Testis (tissue), 3 donors: ENCODE results near the gene ACSM5. TPM values are rescaled to one million over a fixed set of nuclear protein-coding genes. Genes with fewer than 3 reads are reported as not detected.
"Not testable (repeated sequence)": the region's sequence is repeated elsewhere in the genome, so short reads cannot be mapped to it uniquely, and the experiment has no call there.

Experiments
- DNase-seq: peaks from one replicate; pipeline ENCODE4 v3.0.0-alpha.2; 2019
- H3K27ac ChIP-seq, 2 donors: fragments of 200-600 bp; sonication (generic); one replicate each; pipeline ENCODE4 v1.5.1; 2019
- H3K27me3 ChIP-seq: fragments of 200-600 bp; sonication (generic); one replicate; pipeline ENCODE4 v1.5.1; 2019
- H3K36me3 ChIP-seq: fragments of 200-600 bp; sonication (generic); one replicate; pipeline ENCODE4 v1.5.1; 2017; ENCODE audit warnings: low read depth; ENCODE audit errors: missing control alignments
- H3K4me1 ChIP-seq: fragments of 200-600 bp; sonication (generic); one replicate; pipeline ENCODE4 v1.5.1; 2019
- H3K4me3 ChIP-seq, 2 donors: fragments of 200-600 bp; sonication (generic); one replicate each; pipeline ENCODE4 v1.5.1; 2017 to 2019
- H3K9me3 ChIP-seq: fragments of 200-600 bp; sonication (generic); one replicate; pipeline ENCODE4 v1.5.1; 2017
- POLR2A ChIP-seq: fragments of 450-650 bp; IDR thresholded peaks from one replicate; pipeline ENCODE4 v1.6.1; 2017; ENCODE audit warnings: antibody characterized with exemption, mild to moderate bottlenecking, moderate library complexity
- WGBS, 2 donors: methylation state at CpG; one replicate each; pipeline ENCODE4 v1.1.5; 2018; 5-methylcytosine and 5-hydroxymethylcytosine counted together
- intact Hi-C: fragments of 100-400 bp; cut with DNase I; formaldehyde crosslinking; loops from one replicate; pipeline ENCODE4 v1.15.1; 2023; ENCODE audit warnings: low total_unique reads
- polyA plus RNA-seq: library from polyadenylated mRNA; stranded (reverse); fragments of 350-450 nt; fragmentation: Illumina TruSeq; extraction: RNeasy Lipid Tissue Mini Kit (QIAGEN cat#74804); gene quantifications from one replicate; pipeline ENCODE4 v1.2.3, GENCODE V29; 2014; ENCODE audit warnings: low read depth, low replicate concordance; ENCODE audit not compliant: insufficient read depth
- total RNA-seq, 2 donors: library from RNA; depleted of rRNA; stranded (reverse); fragments of >200 nt; gene quantifications; one replicate each; pipeline ENCODE4 v1.2.3, GENCODE V29; 2016
- TF ChIP-seq, protein P1 (sequence below), 3 experiments: fragments of 450-650 bp in 2 of 3; fragments of 200-600 bp in 1 of 3; sonication (generic) in 1 of 3; IDR thresholded peaks; one replicate each; pipeline ENCODE4 v1.5.1; 2016 to 2019; ENCODE audit warnings: antibody characterized with exemption in 3 of 3, mild to moderate bottlenecking in 2 of 3, moderate library complexity in 1 of 3

The ACSM5 gene
- total and polyA plus RNA-seq, 3 donors from 2014 or later, result 2.4 to 5.6 (median 5.3) TPM

DNA sequence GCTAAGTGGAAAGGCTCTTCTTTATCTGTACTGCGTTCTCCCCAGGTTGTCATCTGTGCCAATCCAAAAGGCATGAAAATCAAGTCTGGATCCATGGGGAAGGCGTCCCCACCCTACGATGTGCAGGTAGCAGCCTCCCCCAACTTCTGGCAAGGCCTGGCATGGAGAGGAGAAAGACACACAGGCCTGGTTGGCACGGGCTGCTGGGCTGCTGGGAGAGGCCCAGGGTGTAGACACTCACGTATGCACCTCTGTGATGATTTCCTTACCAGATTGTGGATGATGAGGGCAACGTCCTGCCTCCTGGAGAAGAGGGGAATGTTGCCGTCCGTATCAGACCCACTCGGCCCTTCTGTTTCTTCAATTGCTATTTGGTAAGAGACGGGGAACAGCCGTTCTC lies 21.6 kb downstream of the ACSM5 start:
- Histone ChIP-seq H3K27ac (no peak overlapping the region), H3K4me1 (no peaks in the 10 kb centered on the region), H3K4me3 (no peak overlapping the region), H3K27me3 (no peaks in the 10 kb centered on the region), H3K36me3 (no peaks in the 10 kb centered on the region), H3K9me3 (no peaks in the 10 kb centered on the region)
- DNase-seq, result no peak
- TF ChIP-seq POLR2A, result no peak
- TF ChIP-seq, protein P1, sequence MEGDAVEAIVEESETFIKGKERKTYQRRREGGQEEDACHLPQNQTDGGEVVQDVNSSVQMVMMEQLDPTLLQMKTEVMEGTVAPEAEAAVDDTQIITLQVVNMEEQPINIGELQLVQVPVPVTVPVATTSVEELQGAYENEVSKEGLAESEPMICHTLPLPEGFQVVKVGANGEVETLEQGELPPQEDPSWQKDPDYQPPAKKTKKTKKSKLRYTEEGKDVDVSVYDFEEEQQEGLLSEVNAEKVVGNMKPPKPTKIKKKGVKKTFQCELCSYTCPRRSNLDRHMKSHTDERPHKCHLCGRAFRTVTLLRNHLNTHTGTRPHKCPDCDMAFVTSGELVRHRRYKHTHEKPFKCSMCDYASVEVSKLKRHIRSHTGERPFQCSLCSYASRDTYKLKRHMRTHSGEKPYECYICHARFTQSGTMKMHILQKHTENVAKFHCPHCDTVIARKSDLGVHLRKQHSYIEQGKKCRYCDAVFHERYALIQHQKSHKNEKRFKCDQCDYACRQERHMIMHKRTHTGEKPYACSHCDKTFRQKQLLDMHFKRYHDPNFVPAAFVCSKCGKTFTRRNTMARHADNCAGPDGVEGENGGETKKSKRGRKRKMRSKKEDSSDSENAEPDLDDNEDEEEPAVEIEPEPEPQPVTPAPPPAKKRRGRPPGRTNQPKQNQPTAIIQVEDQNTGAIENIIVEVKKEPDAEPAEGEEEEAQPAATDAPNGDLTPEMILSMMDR (IDR thresholded peaks at IDR 0.05), result no peak
- intact Hi-C loops, result no loop called here
- WGBS, 2 donors, result 78 to 81% methylated on average over 9 to 11 of the region's 11 CpGs

DNA sequence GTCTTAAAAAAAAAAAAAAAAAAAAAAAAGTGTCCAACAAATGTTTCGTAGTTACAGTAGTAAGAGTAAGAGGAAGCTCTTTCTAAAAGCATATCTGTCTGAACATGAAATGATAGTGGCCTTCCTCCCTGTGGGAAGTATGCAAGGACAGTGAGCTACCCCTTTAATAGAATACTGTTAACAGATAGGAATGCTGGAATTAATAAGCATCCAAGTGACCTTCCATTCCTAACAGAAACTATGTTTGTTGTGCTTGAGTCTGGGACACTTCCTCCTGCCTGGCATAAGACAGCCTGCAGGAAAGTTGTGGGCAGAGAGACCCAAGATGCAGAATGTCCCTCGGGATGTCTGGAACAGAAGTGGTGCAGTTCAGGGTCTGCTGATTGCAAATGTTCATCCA lies 29.6 kb downstream of the ACSM5 start:
- H3K27me3 ChIP-seq, H3K4me3 ChIP-seq, H3K36me3 ChIP-seq, DNase-seq, intact Hi-C loops, H3K27ac ChIP-seq, H3K4me1 ChIP-seq, H3K9me3 ChIP-seq: not testable (repeated sequence)
- 25 to 83% methylated on average over 1 of the region's 2 CpGs for WGBS, 2 donors

DNA sequence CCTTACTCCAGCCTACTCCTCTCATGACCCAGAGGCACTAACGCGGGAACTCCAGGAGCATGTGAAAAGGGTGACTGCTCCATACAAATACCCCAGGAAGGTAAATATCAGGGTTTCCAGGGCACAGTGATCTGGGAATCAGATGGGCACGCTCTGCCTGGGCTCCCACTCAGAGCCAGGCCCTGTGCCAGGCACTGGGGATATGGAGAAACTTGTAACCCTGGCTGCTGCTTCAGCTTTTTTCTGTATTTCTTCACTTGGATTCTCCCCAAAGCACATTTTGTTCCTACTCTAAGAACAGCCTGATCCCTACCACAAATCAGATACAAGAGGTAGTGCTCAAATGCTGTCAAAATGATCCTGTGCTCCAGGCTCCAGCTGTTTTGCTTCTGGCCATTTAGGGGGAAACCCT lies 30.5 kb downstream of the ACSM5 start:
- H3K36me3 ChIP-seq, H3K4me3 ChIP-seq, intact Hi-C loops, H3K9me3 ChIP-seq, H3K4me1 ChIP-seq, H3K27me3 ChIP-seq: not testable (repeated sequence)
- DNase-seq, result peak; percentile 71
- 28 to 33% methylated on average over 3 of the region's 3 CpGs for WGBS, 2 donors
- peak overlapping the region; percentile 55 to 74 for H3K27ac ChIP-seq

DNA sequence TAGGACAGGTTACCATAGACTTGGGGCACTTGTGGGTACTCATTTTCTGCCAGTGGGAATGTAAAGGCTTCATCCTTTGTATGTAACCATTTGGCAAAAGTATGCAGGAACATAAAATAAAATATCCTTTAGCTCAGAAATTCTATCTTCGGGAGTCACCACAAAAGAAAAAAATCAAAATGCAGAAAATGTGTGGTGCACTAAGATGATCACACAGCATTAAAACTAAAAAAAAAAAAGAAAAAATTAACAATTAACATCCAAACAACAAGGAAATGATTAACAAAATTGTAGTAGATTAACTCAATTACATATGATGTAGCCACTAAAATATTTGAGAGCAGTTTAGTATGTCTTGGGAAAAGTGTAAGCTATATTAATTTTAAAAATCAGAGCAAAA lies 31.4 kb downstream of the ACSM5 start:
- H3K27me3 ChIP-seq, H3K36me3 ChIP-seq, DNase-seq, H3K4me1 ChIP-seq, H3K9me3 ChIP-seq, intact Hi-C loops, H3K4me3 ChIP-seq: not testable (repeated sequence)
- 47 to 49% methylated on average over 1 of the region's 1 CpG for WGBS, 2 donors
- H3K27ac ChIP-seq, result peak overlapping the region in 1 of 2 donors; percentile 83

DNA sequence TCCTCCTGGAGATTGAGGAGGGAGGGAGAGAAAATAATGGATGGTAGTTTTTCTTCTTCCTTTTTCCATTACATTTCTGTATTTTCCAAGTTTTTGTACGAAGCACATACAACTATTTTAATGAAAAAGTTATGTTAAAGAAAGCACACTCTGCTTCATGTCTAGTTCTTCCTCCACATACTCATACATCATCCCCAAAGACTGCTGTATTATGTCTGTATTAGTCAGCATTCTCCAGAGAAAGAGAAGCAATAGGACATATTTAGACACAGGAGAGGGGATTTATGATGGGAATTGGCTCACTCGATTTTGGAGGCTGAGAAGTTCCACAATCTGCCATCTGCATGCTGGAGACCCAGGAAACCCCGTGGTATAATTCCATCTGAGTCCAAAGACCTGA lies 31.9 kb downstream of the ACSM5 start:
- Histone ChIP-seq H3K27me3 (no peaks in the 10 kb centered on the region), H3K9me3 (no peaks in the 10 kb centered on the region), H3K4me3 (no peak overlapping the region), H3K36me3 (no peaks in the 10 kb centered on the region), H3K4me1 (peaks cover 8% of the 10 kb centered on the region), H3K27ac (peak overlapping the region; percentile 11 to 83)
- TF ChIP-seq, protein P1 (IDR thresholded peaks at IDR 0.05), result no peak
- no peak for TF ChIP-seq POLR2A
- 42 to 55% methylated on average over 3 of the region's 3 CpGs for WGBS, 2 donors
- DNase-seq, result no peak
- intact Hi-C loops, result no loop called here

DNA sequence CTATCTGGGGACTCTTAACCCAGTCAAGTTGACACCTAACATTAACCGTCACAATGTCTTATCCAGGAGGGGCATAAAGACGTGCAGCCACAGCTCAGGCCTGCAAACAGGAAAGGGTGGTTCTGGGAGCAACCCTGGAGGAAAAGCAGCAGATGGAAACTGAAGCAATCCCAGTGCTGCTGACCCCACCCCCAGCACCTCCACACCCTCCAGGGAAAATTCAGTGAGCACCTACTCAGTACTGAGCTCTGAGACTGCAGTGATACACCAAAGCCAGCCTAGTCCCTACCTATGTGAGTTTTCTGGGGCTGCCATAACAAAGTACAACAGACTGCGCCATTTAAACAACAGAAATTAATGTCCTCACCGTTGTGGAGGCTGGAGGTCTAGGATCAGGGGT lies 32.5 kb downstream of the ACSM5 start:
- H3K27ac ChIP-seq, DNase-seq, H3K4me1 ChIP-seq, intact Hi-C loops, H3K36me3 ChIP-seq, H3K27me3 ChIP-seq, H3K9me3 ChIP-seq, H3K4me3 ChIP-seq: not testable (repeated sequence)
- 84 to 95% methylated on average over 2 of the region's 4 CpGs for WGBS, 2 donors

DNA sequence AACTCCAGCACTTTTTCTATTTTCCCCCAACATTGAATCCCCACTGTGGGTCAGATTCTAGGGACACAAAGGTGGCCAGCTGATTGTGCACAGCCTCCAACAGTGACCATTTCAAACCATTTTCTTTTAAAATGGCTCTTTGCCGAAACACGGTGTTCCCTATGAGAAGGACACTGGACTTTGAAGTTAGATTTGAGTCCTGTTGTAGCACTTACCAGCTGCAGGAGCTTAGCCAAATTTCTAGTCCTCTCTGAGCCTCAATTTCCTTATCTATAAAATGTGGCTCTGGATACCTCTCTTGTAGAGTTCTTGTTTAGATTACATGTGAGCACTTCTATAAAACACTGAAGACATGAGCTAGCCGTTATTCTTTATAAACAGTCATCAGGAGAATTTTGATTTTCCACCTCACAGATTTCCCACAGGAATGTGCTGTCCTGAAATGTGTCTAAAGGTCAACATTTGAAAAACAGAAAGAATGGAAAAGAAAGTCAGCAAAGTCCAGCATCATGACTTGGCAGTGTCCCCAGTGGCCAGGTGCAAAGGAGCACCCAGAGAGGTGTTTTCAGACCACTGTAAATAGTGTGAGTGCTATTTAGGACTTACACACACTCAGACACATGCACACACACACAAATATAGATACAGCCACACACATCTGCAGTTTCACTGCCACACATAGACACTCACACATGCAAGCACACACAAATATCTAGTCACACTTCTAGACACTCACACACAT lies 37.5 kb downstream of the ACSM5 start:
- intact Hi-C loops, DNase-seq, H3K27ac ChIP-seq, H3K9me3 ChIP-seq, H3K27me3 ChIP-seq, H3K4me1 ChIP-seq, H3K36me3 ChIP-seq, H3K4me3 ChIP-seq: not testable (repeated sequence)
- no CpG with 5 or more reads among the region's 3 CpGs for WGBS, 2 donors

DNA sequence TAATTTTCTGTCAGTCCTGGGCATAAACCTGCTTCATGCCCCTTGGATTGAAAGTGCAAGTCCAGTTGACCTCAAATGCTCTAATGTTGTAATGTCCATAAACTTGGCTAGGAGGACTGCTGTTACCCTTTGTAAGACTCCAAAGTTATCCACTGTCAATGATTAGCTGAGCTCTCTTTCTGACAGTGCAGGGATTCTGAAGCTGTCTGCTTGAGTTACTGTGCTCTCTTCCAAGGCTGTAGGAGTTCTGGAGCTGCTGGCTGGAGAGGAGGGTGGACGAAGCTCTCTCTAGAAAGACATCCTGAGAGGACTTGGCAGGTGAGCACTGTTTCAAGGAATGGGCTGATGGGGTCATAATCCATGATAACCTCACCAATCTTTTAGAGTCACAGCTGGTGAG lies 42.0 kb downstream of the ACSM5 start, which contains the start of gene ACSM2A:
TSS of gene ACSM2A (plus strand) at position 158 of the 400 bp plus-strand sequence. CDS start 8,594 bp downstream, outside the sequence.
- DNase-seq, H3K4me3 ChIP-seq, H3K27ac ChIP-seq, H3K9me3 ChIP-seq, H3K36me3 ChIP-seq, H3K27me3 ChIP-seq, H3K4me1 ChIP-seq, intact Hi-C loops: not testable (repeated sequence)
- 100% methylated on average over 1 of the region's 1 CpG; no CpG with 5 or more reads in 1 of the 2 donors for WGBS, 2 donors

DNA sequence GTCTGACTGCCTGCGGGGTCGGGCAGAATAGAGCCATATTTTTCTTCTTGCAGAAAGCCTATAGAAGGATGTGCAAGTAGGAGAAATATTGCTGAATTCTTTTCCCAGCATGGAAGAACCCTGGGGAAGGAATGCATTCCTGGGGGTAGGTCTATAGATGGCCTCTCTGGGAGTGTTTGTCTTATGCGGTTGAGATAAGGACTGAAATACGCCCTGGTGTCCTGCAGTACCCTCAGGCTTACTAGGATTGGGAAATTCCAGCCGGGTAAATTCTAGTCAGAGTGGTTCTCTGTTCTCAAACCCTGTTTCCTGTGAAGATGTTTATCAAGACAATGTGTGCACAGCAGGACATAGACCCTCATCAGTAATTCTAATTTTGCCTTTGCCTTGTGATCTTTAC lies 44.3 kb downstream of the ACSM5 start:
- H3K36me3 ChIP-seq, H3K27ac ChIP-seq, H3K27me3 ChIP-seq, H3K4me1 ChIP-seq, H3K4me3 ChIP-seq, H3K9me3 ChIP-seq, DNase-seq, intact Hi-C loops: not testable (repeated sequence)
- WGBS, 2 donors, result 93% methylated on average over 2 of the region's 5 CpGs; no CpG with 5 or more reads in 1 of the 2 donors

DNA sequence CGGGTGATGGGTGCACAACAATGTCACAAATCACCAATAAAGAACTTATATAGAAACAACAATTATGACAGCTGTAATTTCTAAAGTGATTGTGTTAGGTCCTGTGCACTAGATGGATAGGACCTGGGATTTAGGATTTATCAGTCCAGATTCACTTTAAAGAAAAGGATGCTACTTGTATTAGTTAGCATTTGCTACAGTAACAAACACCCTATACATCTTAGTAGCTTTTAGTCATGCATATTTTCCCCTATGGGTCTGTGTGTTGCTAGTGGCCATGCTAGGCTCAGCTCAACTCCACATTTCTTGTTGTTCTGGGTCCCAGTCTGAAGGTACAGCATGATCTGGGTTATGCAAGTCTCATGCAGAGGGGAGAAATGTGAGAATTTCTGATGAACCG lies 49.9 kb downstream of the ACSM5 start:
- H3K4me3 ChIP-seq, intact Hi-C loops, DNase-seq, H3K36me3 ChIP-seq, H3K27ac ChIP-seq, H3K4me1 ChIP-seq, H3K9me3 ChIP-seq, H3K27me3 ChIP-seq: not testable (repeated sequence)
- 92 to 93% methylated on average over 2 of the region's 2 CpGs for WGBS, 2 donors
